ENCODE measurements around the gene SVIP.
A peak's percentile ranks its signal among the peaks of the same experiment; 100 is the strongest.

SVIP gene

DNA sequence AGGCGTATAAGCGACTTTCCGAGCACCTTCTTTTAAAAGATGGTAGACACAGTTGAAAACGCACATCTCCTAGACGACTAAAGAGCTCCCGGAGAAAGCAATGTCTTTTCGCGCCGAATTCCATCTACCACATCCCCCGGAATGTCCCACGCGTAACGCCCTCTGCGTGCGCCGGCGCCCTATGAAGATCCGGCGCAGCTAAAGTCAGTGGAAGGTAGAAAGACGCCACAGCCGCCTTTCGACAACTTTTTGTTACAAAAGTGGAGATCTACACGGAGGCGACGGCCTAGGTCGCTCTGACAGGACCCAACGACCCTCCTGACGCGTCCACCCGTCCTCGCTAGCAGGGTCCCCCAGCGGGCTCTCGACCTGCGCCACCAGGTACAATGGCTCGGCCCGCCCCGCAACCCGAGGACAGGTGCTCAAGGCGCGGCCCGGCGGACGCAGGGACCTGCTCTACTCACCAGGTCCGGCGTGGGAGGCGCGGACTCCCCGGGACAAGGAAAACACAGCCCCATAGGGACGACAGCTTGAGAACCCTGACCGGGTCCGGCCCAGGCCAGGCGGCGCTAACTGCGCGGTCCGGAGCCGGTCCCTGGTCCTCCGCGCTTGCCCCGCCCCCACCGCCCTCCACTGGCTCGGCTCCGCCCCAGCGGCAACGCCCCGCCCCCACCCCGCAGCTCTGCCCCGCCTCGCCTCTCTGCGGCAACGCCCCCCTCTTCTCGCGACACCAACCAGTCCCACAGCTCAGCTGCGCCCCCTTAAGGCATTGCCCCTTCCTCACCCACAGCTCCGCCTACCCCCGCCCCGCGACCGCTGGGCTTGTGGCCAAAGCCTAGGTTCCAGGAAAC lies at the start of gene SVIP:
TSS of gene SVIP (minus strand) at position 571 of the 851 bp plus-strand sequence. CDS start at position 518, 53 bp downstream.
- DNase-seq: peak; percentile 95

- DNase-seq: no peak
Measured at GRCh38 chr11:22878604-22879003, 49.0 kb upstream of the SVIP start.

GRCh38 chr11:22878039-22878438 lies 48.4 kb upstream of the SVIP start:
- no peak for DNase-seq

DNA sequence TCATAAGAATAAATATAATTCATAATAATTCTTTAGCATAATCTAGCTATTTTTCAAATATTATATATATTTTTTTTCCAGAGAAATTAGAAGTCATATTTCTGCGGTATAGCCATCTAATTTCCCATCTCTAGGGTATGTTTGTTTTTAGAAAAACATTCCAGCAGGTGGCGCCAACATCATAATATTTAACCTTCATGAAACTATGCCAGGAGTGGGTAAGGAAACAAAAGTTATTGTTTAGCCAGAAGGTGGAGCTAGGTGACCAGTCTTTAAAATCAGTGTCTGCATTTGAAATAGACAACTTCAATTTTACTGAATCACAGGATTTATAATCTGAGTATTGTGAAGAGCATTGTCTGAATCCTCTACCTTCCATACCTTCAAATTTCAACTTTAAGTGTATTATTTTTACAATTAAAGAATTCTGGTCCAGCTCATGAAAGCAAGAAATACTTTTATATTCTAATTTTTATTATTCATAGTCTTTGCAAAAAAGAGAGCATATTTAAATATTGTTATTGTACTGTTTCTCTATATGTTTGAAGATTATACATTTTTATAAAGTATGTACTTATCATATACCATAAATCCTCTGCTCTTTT lies 46.4 kb upstream of the SVIP start:
- DNase-seq: peak; percentile 90

GRCh38 chr11:22869325-22869724 lies 39.7 kb upstream of the SVIP start:
- DNase-seq: no peak

GRCh38 chr11:22860241-22860640 lies 30.6 kb upstream of the SVIP start, which contains the start of gene CCDC179:
CCDC179 (minus strand) TSS chr11:22860474; CDS start chr11:22860421, 53 bp downstream.
- no peak for DNase-seq

GRCh38 chr11:22859756-22860155 lies 30.2 kb upstream of the SVIP start:
- DNase-seq: no peak

GRCh38 chr11:22851477-22851876 lies 21.9 kb upstream of the SVIP start:
- no peak for DNase-seq

GRCh38 chr11:22846726-22847125 lies 17.1 kb upstream of the SVIP start:
- DNase-seq: no peak

- no peak for DNase-seq
Measured at GRCh38 chr11:22832315-22833015, 2.9 kb upstream of the SVIP start.

- DNase-seq: no peak
Measured at GRCh38 chr11:22830082-22830414, 447 bp upstream of the SVIP start.

DNA sequence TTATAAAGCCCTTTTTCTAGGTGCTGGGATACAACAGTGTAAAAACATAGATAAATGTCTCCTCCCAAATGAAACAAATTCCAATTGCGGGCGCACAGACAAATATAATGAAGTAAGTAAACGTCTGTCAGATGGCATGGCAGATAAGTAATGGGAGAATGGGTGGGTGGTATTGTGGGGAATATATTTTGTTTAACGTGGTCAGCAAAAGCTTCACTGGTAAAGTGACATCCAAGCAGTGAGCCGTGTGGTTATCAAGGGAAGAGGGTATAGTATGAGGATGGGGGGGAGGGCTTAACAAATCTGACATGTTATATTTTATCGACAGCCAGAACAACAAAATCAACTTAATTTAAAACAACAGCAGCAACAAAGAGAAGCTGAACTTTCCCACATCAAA lies 1.2 kb downstream of the SVIP start:
- peak; percentile 2 for DNase-seq

DNA sequence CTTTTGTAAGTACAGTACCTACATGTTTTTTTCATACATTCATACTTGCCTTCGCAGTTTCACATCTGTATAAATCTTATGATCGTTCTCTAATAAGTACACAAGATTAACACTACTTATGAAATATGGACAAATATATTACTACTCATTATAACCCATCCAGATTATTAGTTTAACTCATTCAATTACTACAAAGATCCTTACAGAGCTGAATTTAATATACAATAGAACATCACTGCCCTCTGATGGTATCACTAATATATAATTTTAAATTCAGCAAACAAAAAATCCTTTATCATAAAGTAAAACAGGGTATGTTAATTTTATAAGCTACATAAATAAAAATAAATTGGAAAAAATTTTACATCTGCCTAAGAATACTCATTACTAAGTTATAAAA lies 7.4 kb downstream of the SVIP start:
- no peak for DNase-seq

GRCh38 chr11:22809893-22810292 lies 19.7 kb downstream of the SVIP start:
- DNase-seq: no peak

GRCh38 chr11:22808571-22809197 lies 20.9 kb downstream of the SVIP start:
- no peak for DNase-seq

DNA sequence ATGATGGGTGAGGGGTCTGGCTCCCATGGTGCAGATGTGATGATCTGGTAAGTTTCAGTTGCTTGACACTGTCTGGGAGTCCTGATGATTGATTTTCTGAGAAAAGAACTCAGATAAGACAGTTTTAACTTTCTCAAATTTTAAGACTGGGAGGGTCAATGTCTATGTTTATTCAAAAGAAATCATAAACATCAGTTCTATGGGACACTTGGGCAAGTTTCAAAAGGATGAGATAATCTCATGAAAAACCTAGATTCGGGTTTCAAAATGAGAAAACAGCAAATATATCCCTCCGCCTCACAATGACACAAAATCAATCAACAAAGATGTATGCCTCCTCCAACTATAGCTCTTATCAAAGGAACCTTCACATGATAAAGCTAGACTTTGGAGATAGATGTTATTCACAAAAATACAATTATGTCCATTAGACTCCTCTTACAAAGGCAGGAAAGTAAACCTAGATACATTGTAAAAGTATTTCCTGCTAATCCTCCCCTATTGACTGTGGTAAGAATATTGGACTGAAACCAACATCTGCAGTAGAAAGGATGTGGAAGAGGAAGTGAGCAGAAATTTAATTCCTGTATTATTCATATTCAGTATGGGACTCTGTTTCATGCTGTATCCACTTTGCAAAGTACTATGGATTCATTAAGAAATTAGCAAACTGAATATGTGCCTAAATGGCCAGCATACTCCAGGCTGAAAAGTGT lies 21.6 kb downstream of the SVIP start:
- DNase-seq: no peak

DNA sequence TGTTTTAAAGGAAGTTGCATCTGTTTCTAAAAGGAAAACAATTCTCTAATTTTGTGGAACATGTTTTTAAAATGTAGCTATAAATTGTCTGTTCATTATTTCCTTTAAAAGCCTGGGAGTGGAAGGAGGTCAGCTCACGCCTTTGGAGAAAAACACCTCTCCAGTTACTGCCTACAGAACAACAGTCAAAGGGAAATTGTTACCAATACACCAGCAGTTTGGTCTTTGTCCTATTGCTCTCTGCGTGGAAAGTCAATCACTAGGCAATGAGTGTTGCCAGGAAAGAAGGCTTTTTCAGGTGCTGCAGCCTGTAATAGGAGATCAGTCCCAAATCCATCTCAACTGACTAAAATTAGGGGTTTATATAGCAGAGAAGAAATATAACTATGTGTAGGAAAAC lies 22.2 kb downstream of the SVIP start:
- DNase-seq: no peak

DNA sequence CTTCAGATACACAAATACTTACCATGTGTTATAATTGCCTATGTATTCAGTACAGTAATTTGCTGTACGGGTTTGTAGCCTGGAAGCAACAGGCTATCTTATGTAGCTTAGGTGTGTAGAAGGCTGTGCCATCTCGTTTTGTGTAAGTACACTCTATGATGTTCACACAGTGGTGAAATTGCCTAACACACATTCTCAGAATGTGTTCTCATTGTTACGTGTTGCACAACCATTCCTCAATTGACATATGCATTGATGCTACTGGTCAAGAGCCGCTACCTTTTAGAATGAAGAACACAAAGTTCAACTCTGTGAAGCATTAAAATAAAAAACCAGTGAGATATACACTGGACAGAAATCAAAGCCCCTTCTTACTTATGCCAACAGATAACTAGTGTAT lies 26.7 kb downstream of the SVIP start:
- DNase-seq: no peak

GRCh38 chr11:22800482-22800881 lies 29.1 kb downstream of the SVIP start:
- no peak for DNase-seq

DNA sequence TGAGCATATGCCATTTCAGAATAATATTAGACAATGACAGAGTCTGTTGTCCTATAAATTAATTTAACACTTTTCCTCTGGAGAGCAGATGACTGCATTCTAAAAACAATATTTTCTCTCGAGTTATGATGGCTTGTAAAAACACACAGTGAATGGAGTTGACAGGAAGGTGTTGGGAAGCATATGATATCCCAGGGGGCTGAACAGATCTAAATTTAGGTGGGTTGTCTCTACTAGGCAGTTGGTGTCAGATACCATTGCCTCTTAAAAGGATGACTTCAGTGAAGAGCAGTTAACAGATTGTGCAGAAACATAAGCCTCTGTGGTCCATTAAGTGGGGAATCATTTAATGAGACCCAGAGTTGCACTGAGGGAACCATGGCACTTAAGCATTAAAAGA lies 30.7 kb downstream of the SVIP start:
- DNase-seq: peak; percentile 74

- DNase-seq: peak; percentile 23
Measured at GRCh38 chr11:22797047-22797446, 32.6 kb downstream of the SVIP start.

GRCh38 chr11:22795914-22796313 lies 33.7 kb downstream of the SVIP start:
- DNase-seq: no peak

GRCh38 chr11:22792497-22792896 lies 37.1 kb downstream of the SVIP start:
- DNase-seq: no peak

Measured in NCI-H82 (cell line).